ENCODE results near the gene CHRDL2. TPM values are rescaled to one million over a fixed set of nuclear protein-coding genes. Genes with fewer than 3 reads are reported as not detected.

CHRDL2 gene
- total and polyA plus RNA-seq, 2 of the 4 experiments (the other 2 are of a cell fraction): 0.80 TPM; not detected in 1

GRCh38 chr11:74776546-74776945 is 45.3 kb upstream of the CHRDL2 start:
- no peak overlapping the region for H2AFZ ChIP-seq (replicated peaks; ENCODE audit: low read length, poor library complexity)
- in situ Hi-C loops (cut with MboI; ENCODE audit: low sequenced_read_pairs): no loop called here
- no peak overlapping the region for H3K18ac ChIP-seq (ENCODE audit: low read depth, low read length)
- H3K4me1 ChIP-seq (ENCODE audit: control insufficient read depth, insufficient read depth, low read length): peaks cover 20% of the 10 kb centered on the region
- no peak overlapping the region for H3K27ac ChIP-seq (ENCODE audit: insufficient read depth, low read length)
- no peaks in the 10 kb centered on the region for H3K36me3 ChIP-seq (ENCODE audit: control insufficient read depth, insufficient read depth, low read length)
- no peak overlapping the region for H3K23ac ChIP-seq (ENCODE audit: low read depth, low read length)
- H2BK5ac ChIP-seq (ENCODE audit: low read depth, low read length, poor library complexity, severe bottlenecking): no peak overlapping the region
- H3K9ac ChIP-seq (ENCODE audit: low read depth, low read length): no peak overlapping the region
- peaks cover 16% of the 10 kb centered on the region for H3K9me1 ChIP-seq (ENCODE audit: insufficient read depth, low read length)
- DNase-seq: no peak
- no peak overlapping the region for H2AK5ac ChIP-seq (ENCODE audit: low read depth, low read length)
- no peak overlapping the region for H4K8ac ChIP-seq (ENCODE audit: low read depth in 2 of 2, low read length in 2 of 2)
- dilution Hi-C loops (cut with HindIII; ENCODE audit: low sequenced_read_pairs, unreplicated experiment): no loop called here
- no peak overlapping the region for H4K91ac ChIP-seq (ENCODE audit: insufficient read depth, low read depth, low read length)
- peaks cover 75% of the 10 kb centered on the region for H4K20me1 ChIP-seq (ENCODE audit: insufficient read depth, low read length)
- no peak overlapping the region for H3K4me3 ChIP-seq (ENCODE audit: insufficient read depth, low read depth, low read length)
- CTCF ChIA-PET: interaction anchor here (0.6 to 0.7 kb wide), 3 partner anchors 37 to 1943 kb away, joined by 4 to 5 read pairs (median 4); no protein-coding TSS in a partner anchor
- H2BK20ac ChIP-seq (ENCODE audit: low read depth, low read length): no peak overlapping the region
- BruUV-seq (replicated peaks): no TSS peak
- intact Hi-C loops (cut with micrococcal nuclease): no loop called here
- POLR2A ChIA-PET (ENCODE audit: unreplicated experiment): no interaction called here
- H3K14ac ChIP-seq (replicated peaks; ENCODE audit: low read depth, low read length): no peak overlapping the region
- no peak overlapping the region for H4K5ac ChIP-seq (ENCODE audit: low read depth, low read length)
- H2AK9ac ChIP-seq (replicated peaks; ENCODE audit: low read depth, low read length, poor library complexity): no peak overlapping the region
- H3K4ac ChIP-seq (ENCODE audit: low read depth, low read length): no peak overlapping the region
- H2BK15ac ChIP-seq (ENCODE audit: low read depth, low read length): no peak overlapping the region
- no peaks in the 10 kb centered on the region for H3K9me3 ChIP-seq (ENCODE audit: control insufficient read depth, insufficient read depth, low read length)
- H3K79me1 ChIP-seq (ENCODE audit: low read depth in 1 of 2, low read length in 2 of 2): peaks cover 48 to 76% of the 10 kb centered on the region in 2 experiments
- H2BK120ac ChIP-seq (ENCODE audit: low read depth, low read length): no peak overlapping the region
- no peaks in the 10 kb centered on the region for H3K27me3 ChIP-seq (ENCODE audit: control insufficient read depth, insufficient read depth, low read length)
- no peak overlapping the region for H3K56ac ChIP-seq (ENCODE audit: extremely low read depth, insufficient read depth, low read length)
- ATAC-seq (ENCODE audit: low read depth): no peak
- TF ChIP-seq CEBPB (IDR thresholded peaks at IDR 0.05; ENCODE audit: low read depth, low read length) (no peak), USF2 (IDR thresholded peaks at IDR 0.05; ENCODE audit: low read depth, low read length) (no peak), RAD21 (IDR thresholded peaks at IDR 0.05; ENCODE audit: low read length) (no peak), ELK1 (IDR thresholded peaks at IDR 0.05; ENCODE audit: borderline replicate concordance, low read depth, low read length) (no peak), CHD1 (IDR thresholded peaks at IDR 0.05; ENCODE audit: low read depth, low read length) (no peak), RFX5 (IDR thresholded peaks at IDR 0.05; ENCODE audit: low read depth, low read length) (no peak), CTCF (conservative IDR thresholded peaks at IDR 0.05; ENCODE audit: low read depth, low read length) (no peak), BHLHE40 (IDR thresholded peaks at IDR 0.05; ENCODE audit: low read depth, low read length) (no peak), SMC3 (IDR thresholded peaks at IDR 0.05; ENCODE audit: low read depth, low read length) (no peak), POLR2A (IDR thresholded peaks at IDR 0.05; ENCODE audit: low read depth, low read length) (no peak), MXI1 (IDR thresholded peaks at IDR 0.05; ENCODE audit: borderline replicate concordance, low read depth, low read length) (no peak), NFE2L2 (IDR thresholded peaks at IDR 0.05; ENCODE audit: low read depth, low read length) (no peak), FOS (IDR thresholded peaks at IDR 0.05; ENCODE audit: low read depth, low read length) (no peak), MAFK (IDR thresholded peaks at IDR 0.05; ENCODE audit: low read depth, low read length) (no peak)
- H3K4me2 ChIP-seq (ENCODE audit: low read depth, low read length): no peak overlapping the region
